BJ (cell line): ENCODE results near the gene SLC39A11. TPM values are rescaled to one million over a fixed set of nuclear protein-coding genes. Genes with fewer than 3 reads are reported as not detected.

Source experiments
- CTCF ChIA-PET: fragments of 350-600 bp; formaldehyde crosslinking; extraction: SDS; loops from one replicate; lab custom pipeline; 2021; ENCODE audit warnings: antibody characterized with exemption, inconsistent platforms; lab: Yijun Ruan, JAX
- POLR2A ChIA-PET: fragments of 300-600 bp; sonication (Branson Sonifier 250); formaldehyde crosslinking; extraction: SDS; loops from one replicate; lab custom pipeline; 2021; ENCODE audit warnings: antibody characterized with exemption; lab: Charles Lee
- DNase-seq: peaks from one replicate; pipeline ENCODE4 v3.0.0-alpha.2; 2011; ENCODE audit warnings: low read depth
- H3K27me3 ChIP-seq: 2 replicates; pipeline ENCODE4 v1.6.0; 2011; ENCODE audit warnings: low read length; ENCODE audit not compliant: control insufficient read depth, insufficient read depth
- H3K36me3 ChIP-seq: 2 replicates; pipeline ENCODE4 v1.5.1; 2011; ENCODE audit warnings: low read length; ENCODE audit not compliant: control insufficient read depth, insufficient read depth
- H3K4me3 ChIP-seq: 2 replicates; pipeline ENCODE4 v1.5.1; 2011; ENCODE audit warnings: low read depth, mild to moderate bottlenecking, control low read depth, low read length
- CTCF ChIP-seq: IDR thresholded peaks from 2 replicates; pipeline ENCODE4 v1.5.1; 2011; ENCODE audit warnings: low read depth, mild to moderate bottlenecking, control low read depth, inconsistent platforms, low read length, moderate library complexity; ENCODE audit not compliant: insufficient read depth
- polyA plus RNA-seq: library from polyadenylated mRNA; depleted of rRNA; stranded (reverse); fragments of >200 nt; gene quantifications from 2 replicates; pipeline ENCODE4 v1.2.3, GENCODE V29; 2011

The SLC39A11 gene
- polyA plus RNA-seq, 1 experiment = 20.9 TPM

- TF ChIP-seq CTCF = no peak
- Histone ChIP-seq H3K36me3 (no peaks in the 10 kb centered on the region), H3K4me3 (no peak overlapping the region), H3K27me3 (peaks cover 2% of the 10 kb centered on the region; the same call in 1 of the 2 replicates)
- ChIA-PET POLR2A (no interaction called here), CTCF (interaction anchor here (0.6 to 1.6 kb wide), 4 partner anchors 10 to 1231 kb away, joined by 3 to 5 read pairs (median 3); no protein-coding TSS in a partner anchor)
- no peak for DNase-seq
Measured at GRCh38 chr17:72613806-72614292, 478.6 kb downstream of the SLC39A11 start.

- H3K36me3 ChIP-seq = no peaks in the 10 kb centered on the region
- no peak for TF ChIP-seq CTCF
- CTCF ChIA-PET = interaction anchor here (1.0 to 1.2 kb wide), 2 partner anchors 9 to 57 kb away, joined by 3 to 5 read pairs; no protein-coding TSS in a partner anchor
- DNase-seq = no peak
- H3K27me3 ChIP-seq = peaks cover 2% of the 10 kb centered on the region; the same call in 1 of the 2 replicates
- no peak overlapping the region for H3K4me3 ChIP-seq
- POLR2A ChIA-PET = interaction anchor here (0.7 kb wide), 1 partner anchor 22 kb away, joined by 3 read pairs; no protein-coding TSS in a partner anchor
Measured at GRCh38 chr17:72613396-72613795, 479.1 kb downstream of the SLC39A11 start.

- Histone ChIP-seq H3K36me3 (no peaks in the 10 kb centered on the region), H3K27me3 (no peaks in the 10 kb centered on the region), H3K4me3 (no peak overlapping the region)
- CTCF ChIA-PET = interaction anchor here (1.2 to 2.2 kb wide), 3 partner anchors 9 to 101 kb away, joined by 3 to 8 read pairs (median 5); no protein-coding TSS in a partner anchor
- no peak for DNase-seq
- no peak for TF ChIP-seq CTCF
- POLR2A ChIA-PET = interaction anchor here (0.6 kb wide), 1 partner anchor 566 kb away, joined by 3 read pairs; no protein-coding TSS in a partner anchor
Measured at GRCh38 chr17:72611172-72611571, 481.3 kb downstream of the SLC39A11 start.

DNA sequence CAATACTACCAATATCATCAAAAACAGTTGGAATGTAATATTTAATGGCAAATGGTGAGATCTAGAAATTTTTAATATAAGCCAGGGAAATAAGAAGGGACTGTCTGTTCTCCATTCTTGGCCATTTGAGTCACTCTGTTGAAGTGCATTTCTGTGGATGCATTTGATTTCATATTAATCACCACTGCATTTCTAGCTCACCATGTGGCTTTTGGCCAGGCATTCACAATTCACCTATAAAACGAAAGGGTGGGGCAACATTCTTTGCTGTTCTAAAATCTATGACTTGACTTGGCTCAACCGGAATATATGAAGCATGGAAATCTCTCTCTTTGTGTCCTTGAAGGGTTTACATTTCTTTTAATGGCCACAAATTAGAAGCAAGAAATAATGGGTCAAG, 483.0 kb downstream of the SLC39A11 start:
- no peak for DNase-seq
- ChIA-PET POLR2A (interaction anchor here (1.0 kb wide), 1 partner anchor 17 kb away, joined by 4 read pairs; no protein-coding TSS in a partner anchor), CTCF (no interaction called here)
- H3K36me3 ChIP-seq = no peaks in the 10 kb centered on the region
- no peak for TF ChIP-seq CTCF
- no peak overlapping the region for H3K4me3 ChIP-seq
- H3K27me3 ChIP-seq = no peaks in the 10 kb centered on the region

DNA sequence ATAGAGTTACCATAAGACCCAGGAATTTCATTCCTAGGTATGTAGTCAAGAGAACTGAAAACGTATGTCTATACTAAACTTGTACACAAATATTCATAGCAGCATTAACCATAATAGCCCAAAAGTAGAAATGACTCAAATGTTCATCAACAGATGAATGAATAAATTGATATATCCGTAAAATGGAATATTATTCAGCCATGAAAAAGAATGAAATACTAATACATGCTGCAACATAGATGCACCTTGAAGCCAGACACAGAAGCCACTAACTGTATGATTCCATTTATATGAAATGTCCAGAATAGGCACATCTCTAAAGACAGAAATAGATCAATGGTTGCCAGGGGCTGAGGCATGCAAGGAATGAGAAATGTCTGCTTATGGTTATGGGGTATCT, 484.1 kb downstream of the SLC39A11 start:
- ChIA-PET POLR2A (no interaction called here), CTCF (no interaction called here)
- TF ChIP-seq CTCF = no peak
- no peak for DNase-seq
- Histone ChIP-seq H3K36me3 (no peaks in the 10 kb centered on the region), H3K4me3 (no peak overlapping the region), H3K27me3 (no peaks in the 10 kb centered on the region)
